Aorta (tissue), 5 donors: ENCODE measurements around the gene PROC. TPM values are rescaled to one million over a fixed set of nuclear protein-coding genes. Genes with fewer than 3 reads are reported as not detected.

Experiments
- ATAC-seq: fragments of 200-7000 bp; cut with Tn5 transposase; one replicate; pipeline ENCODE4 v1.9.1; 2022; ENCODE audit warnings: moderate library complexity; ENCODE audit not compliant: low FRiP score
- DNase-seq, 2 donors: peaks; one replicate each; pipeline ENCODE4 v3.0.0-alpha.2; 2020
- H3K27ac ChIP-seq, 2 donors: one replicate each; pipeline ENCODE4 v1.5.1; 2013; ENCODE audit warnings: low read length in 2 of 2, mild to moderate bottlenecking in 2 of 2, moderate library complexity in 2 of 2, control low read depth in 1 of 2, inconsistent platforms in 1 of 2, low read depth in 1 of 2
- H3K27me3 ChIP-seq, 2 donors: one replicate each; pipeline ENCODE4 v1.6.1; 2013; ENCODE audit warnings: control low read depth in 1 of 2, low read length in 1 of 2, mild to moderate bottlenecking in 1 of 2, moderate library complexity in 1 of 2; ENCODE audit not compliant: insufficient read depth in 2 of 2, control insufficient read depth in 1 of 2
- H3K36me3 ChIP-seq, 2 donors: one replicate each; pipeline ENCODE4 v1.6.1; 2013; ENCODE audit warnings: control low read depth in 1 of 2, low read length in 1 of 2, mild to moderate bottlenecking in 1 of 2; ENCODE audit not compliant: insufficient read depth in 2 of 2, control insufficient read depth in 1 of 2
- H3K4me1 ChIP-seq, 2 donors: one replicate each; pipeline ENCODE4 v1.6.1; 2013; ENCODE audit warnings: low read length in 2 of 2, control low read depth in 1 of 2, mild to moderate bottlenecking in 1 of 2, moderate library complexity in 1 of 2; ENCODE audit not compliant: insufficient read depth in 2 of 2, control insufficient read depth in 1 of 2
- H3K4me3 ChIP-seq, 2 donors: one replicate each; pipeline ENCODE4 v1.5.1; 2013; ENCODE audit warnings: low read length in 2 of 2, control low read depth in 1 of 2, mild to moderate bottlenecking in 1 of 2
- H3K9me3 ChIP-seq: one replicate; pipeline ENCODE4 v1.6.1; 2013; ENCODE audit warnings: mild to moderate bottlenecking, low read length; ENCODE audit not compliant: control insufficient read depth
- WGBS, 2 donors: extraction: QIAGEN DNeasy Blood & Tissue Kit; methylation state at CpG; one replicate each; pipeline ENCODE4 v1.1.7; 2013; 5-methylcytosine and 5-hydroxymethylcytosine counted together
- intact Hi-C, 2 donors: fragments of 100-400 bp; cut with DNase I; formaldehyde crosslinking; loops; one replicate each; pipeline versions ENCODE4 v1.14.2 to v1.15.0; 2022
- microRNA-seq, 2 donors: library from miRNA; unstranded; fragments of <30 nt; microRNA quantifications; one replicate each; pipeline ENCODE4 v1.2.0, GENCODE V29; 2020
- polyA plus RNA-seq, 2 donors: library from polyadenylated mRNA; stranded (reverse); fragments of 200-250 nt; gene quantifications; one replicate each; pipeline ENCODE4 v1.2.3, GENCODE V29; 2013
- total RNA-seq, 2 donors: library from RNA; stranded (reverse); fragmentation: NEBNext Ultra II Directional; extraction: Animal tissue kit (Norgen Biotek cat#: 25700); gene quantifications; one replicate each; pipeline ENCODE4 v1.2.1, GENCODE V29; 2021
- donor health status: healthy with polysubstance abuse.
- donor health status: Bipolar disorder and iron deficiency.
- donor health status: DM: no; HTN: no; CAD: no.
- donor health status: DM: no; HTN: no; CAD: no.
- donor health status: DM: yes; HTN: yes; CAD: no.

PROC gene
- total and polyA plus RNA-seq, 4 donors: 0.26 to 0.58 (median 0.50) TPM; not detected in 1

GRCh38 chr2:127465258-127465657 lies 47.0 kb downstream of the PROC start:
- Histone ChIP-seq H3K27ac (no peak overlapping the region), H3K9me3 (no peaks in the 10 kb centered on the region), H3K4me3 (no peak overlapping the region), H3K4me1 (no peaks in the 10 kb centered on the region), H3K27me3 (no peaks in the 10 kb centered on the region), H3K36me3 (peaks cover 0 to 4% of the 10 kb centered on the region in 2 donors)
- WGBS, 2 donors: 76 to 86% methylated on average over 4 of the region's 4 CpGs
- DNase-seq (no peak), ATAC-seq (no peak)
- intact Hi-C loops: no loop called here

- no peaks in the 10 kb centered on the region for H3K4me1 ChIP-seq
- intact Hi-C loops: no loop called here
- ATAC-seq (no peak), DNase-seq (no peak)
- H3K9me3 ChIP-seq: no peaks in the 10 kb centered on the region
- 84 to 91% methylated on average over 8 of the region's 8 CpGs for WGBS, 2 donors
- peaks cover 0 to 4% of the 10 kb centered on the region in 2 donors for H3K36me3 ChIP-seq
- H3K4me3 ChIP-seq: no peak overlapping the region
- no peak overlapping the region for H3K27ac ChIP-seq
- H3K27me3 ChIP-seq: no peaks in the 10 kb centered on the region
Observed at GRCh38 chr2:127469051-127469450, 50.8 kb downstream of the PROC start.

GRCh38 chr2:127469974-127470373 lies 51.7 kb downstream of the PROC start:
- WGBS, 2 donors: 97 to 100% methylated on average over 2 of the region's 2 CpGs
- no peak overlapping the region for H3K4me3 ChIP-seq
- intact Hi-C loops: no loop called here
- no peaks in the 10 kb centered on the region for H3K27me3 ChIP-seq
- peaks cover 0 to 4% of the 10 kb centered on the region in 2 donors for H3K36me3 ChIP-seq
- no peaks in the 10 kb centered on the region for H3K9me3 ChIP-seq
- no peak for DNase-seq
- H3K27ac ChIP-seq: no peak overlapping the region
- H3K4me1 ChIP-seq: no peaks in the 10 kb centered on the region
- ATAC-seq: no peak

GRCh38 chr2:127471286-127471988 lies 53.2 kb downstream of the PROC start:
- H3K9me3 ChIP-seq: no peaks in the 10 kb centered on the region
- no peak for DNase-seq
- peaks cover 0 to 2% of the 10 kb centered on the region in 2 donors for H3K36me3 ChIP-seq
- 94 to 95% methylated on average over 4 of the region's 4 CpGs for WGBS, 2 donors
- H3K4me1 ChIP-seq: no peaks in the 10 kb centered on the region
- no peaks in the 10 kb centered on the region for H3K27me3 ChIP-seq
- H3K27ac ChIP-seq: no peak overlapping the region
- ATAC-seq: no peak
- intact Hi-C loops: no loop called here
- H3K4me3 ChIP-seq: no peak overlapping the region

GRCh38 chr2:127472268-127472667 lies 54.0 kb downstream of the PROC start:
- no peaks in the 10 kb centered on the region for H3K4me1 ChIP-seq
- H3K4me3 ChIP-seq: no peak overlapping the region
- intact Hi-C loops: no loop called here
- H3K9me3 ChIP-seq: no peaks in the 10 kb centered on the region
- ATAC-seq (no peak), DNase-seq (no peak)
- no peaks in the 10 kb centered on the region for H3K27me3 ChIP-seq
- no peak overlapping the region for H3K27ac ChIP-seq
- peaks cover 0 to 1% of the 10 kb centered on the region in 2 donors for H3K36me3 ChIP-seq
- WGBS, 2 donors: 94 to 95% methylated on average over 1 of the region's 1 CpG

- no peak for ATAC-seq
- H3K4me1 ChIP-seq: no peaks in the 10 kb centered on the region
- intact Hi-C loops: no loop called here
Observed at GRCh38 chr2:127475788-127476187, 57.6 kb downstream of the PROC start.

More at GRCh38 chr2:127475788-127476187, 57.6 kb downstream of the PROC start:
- H3K4me3 ChIP-seq: no peak overlapping the region
- peaks cover 0 to 2% of the 10 kb centered on the region in 2 donors for H3K36me3 ChIP-seq
- no peaks in the 10 kb centered on the region for H3K27me3 ChIP-seq
- 96 to 99% methylated on average over 2 of the region's 2 CpGs for WGBS, 2 donors
- DNase-seq: no peak
- no peak overlapping the region for H3K27ac ChIP-seq
- no peaks in the 10 kb centered on the region for H3K9me3 ChIP-seq

Small RNA genes within 50 kb of the gene (microRNA-seq; reads per million reads assigned to microRNA genes)
- 0.60 to 0.99 reads per million in 2 donors for gene MIR4783

Other genes starting within 250 kb of the PROC start
- gene CYP27C1, start 198.1 kb upstream of the PROC start, total RNA-seq: under 1 TPM; 0.16 to 0.42 TPM
- gene CYP27C1, start 198.1 kb upstream of the PROC start, polyA plus RNA-seq: not detected
- 10 to 100 TPM; 31.3 to 45.5 TPM for gene ERCC3, start 124.3 kb upstream of the PROC start, total RNA-seq
- gene ERCC3, start 124.3 kb upstream of the PROC start, polyA plus RNA-seq: 10 to 100 TPM; 13.4 to 52.2 TPM
- 10 to 100 TPM; 67.6 to 79.3 TPM for gene MAP3K2, start 30.5 kb upstream of the PROC start, total RNA-seq
- 10 to 100 TPM in 1 of 2 donors, 1 to 10 TPM in 1; 6.6 to 13.5 TPM for gene MAP3K2, start 30.5 kb upstream of the PROC start, polyA plus RNA-seq
- gene IWS1, start 108.1 kb downstream of the PROC start, total RNA-seq: 10 to 100 TPM; 37.1 to 40.2 TPM
- 10 to 100 TPM; 14.0 to 27.6 TPM for gene IWS1, start 108.1 kb downstream of the PROC start, polyA plus RNA-seq
- gene MYO7B, start 117.3 kb downstream of the PROC start, total RNA-seq: 1 to 10 TPM in 1 of 2 donors, under 1 TPM in 1; 0.32 to 2.0 TPM
- 10 to 100 TPM in 1 of 2 donors, 1 to 10 TPM in 1; 1.1 to 26.3 TPM for gene MYO7B, start 117.3 kb downstream of the PROC start, polyA plus RNA-seq
- under 1 TPM in 1 of 2 donors, not detected in 1; 0.16 TPM for gene GPR17, start 227.7 kb downstream of the PROC start, total RNA-seq
- gene GPR17, start 227.7 kb downstream of the PROC start, polyA plus RNA-seq: 1 to 10 TPM in 1 of 2 donors, under 1 TPM in 1; 0.63 to 3.7 TPM